Measurements from ENCODE around the gene JAM3. TPM values are rescaled to one million over a fixed set of nuclear protein-coding genes. Genes with fewer than 3 reads are reported as not detected.

Gene JAM3
- total and polyA plus RNA-seq, 2 of the 8 experiments (the other 6 are each of a cell fraction or from before 2014, with no cell fraction given), result 19.6 to 42.8 TPM

GRCh38 chr11:134066943-134067885 lies 1.7 kb upstream of the JAM3 start (continued):
- TF ChIP-seq NANOG (IDR thresholded peaks at IDR 0.05; ENCODE audit: insufficient read depth, low read depth, low read length, poor library complexity, severe bottlenecking), result no peak
- TF ChIP-seq CBX8 (IDR thresholded peaks at IDR 0.05; ENCODE audit: borderline replicate concordance, low read depth, low read length), result no peak
- no peak for TF ChIP-seq JUN (IDR thresholded peaks at IDR 0.05; ENCODE audit: low read depth, low read length)
- no peak for TF ChIP-seq HDAC2 (IDR thresholded peaks at IDR 0.05; ENCODE audit: borderline replicate concordance in 1 of 2, low read depth in 2 of 2, low read length in 2 of 2)
- TF ChIP-seq TBP (IDR thresholded peaks at IDR 0.05; ENCODE audit: low read depth, low read length), result no peak
- no peak for TF ChIP-seq SIX5 (IDR thresholded peaks at IDR 0.05; ENCODE audit: low read depth, low read length)
- no peak for TF ChIP-seq RAD21 (IDR thresholded peaks at IDR 0.05 in 1 of 2, conservative IDR thresholded peaks at IDR 0.05 in 1 of 2; ENCODE audit: low read depth in 2 of 2, low read length in 2 of 2)
- no peak for TF ChIP-seq YY1 (IDR thresholded peaks at IDR 0.05; ENCODE audit: low read depth, low read length)
- TF ChIP-seq TCF12 (IDR thresholded peaks at IDR 0.05; ENCODE audit: low read depth, low read length), result no peak
- no peak for TF ChIP-seq TEAD4 (IDR thresholded peaks at IDR 0.05; ENCODE audit: low read depth, low read length)

Data from H1 (cell line).